HepG2 (cell line): ENCODE results near the gene GPT2. TPM values are rescaled to one million over a fixed set of nuclear protein-coding genes. Genes with fewer than 3 reads are reported as not detected.

Source experiments
- DMTF1 ChIP-seq: sonication (generic); formaldehyde crosslinking; IDR thresholded peaks from 2 replicates; pipeline ENCODE4 v1.4.0; 2020; ENCODE audit warnings: mild to moderate bottlenecking, missing genetic modification reagents
- EHMT2 ChIP-seq: fragments of 200-600 bp; sonication (generic); IDR thresholded peaks from 2 replicates; pipeline ENCODE4 v1.7.0; 2017; ENCODE audit warnings: antibody characterized with exemption, low read depth, low read length, borderline replicate concordance
- GTF2F1 ChIP-seq: fragments of 150-350 bp; IDR thresholded peaks from 2 replicates; pipeline ENCODE4 v1.6.1; 2014; ENCODE audit warnings: low read length
- HNRNPL ChIP-seq: fragments of 200-400 bp; formaldehyde crosslinking; IDR thresholded peaks from 2 replicates; pipeline ENCODE4 v1.6.1; 2017; ENCODE audit warnings: mild to moderate bottlenecking, low read depth, low read length
- KAT7 ChIP-seq: IDR thresholded peaks from 2 replicates; pipeline ENCODE4 v1.6.1; 2018; ENCODE audit warnings: borderline replicate concordance, missing compliant biosample characterization
- MAX ChIP-seq: IDR thresholded peaks from 2 replicates; pipeline ENCODE4 v1.6.1; 2012; ENCODE audit warnings: inconsistent platforms
- MED1 ChIP-seq: sonication (generic); formaldehyde crosslinking; IDR thresholded peaks from 2 replicates; pipeline ENCODE4 v1.4.0; 2020; ENCODE audit warnings: missing genetic modification reagents
- ZNF431 ChIP-seq: sonication (generic); formaldehyde crosslinking; IDR thresholded peaks from 2 replicates; pipeline ENCODE4 v1.9.0; 2022; ENCODE audit warnings: missing genetic modification reagents, low read depth, mild to moderate bottlenecking, borderline replicate concordance
- ZNF781 ChIP-seq: sonication (generic); formaldehyde crosslinking; IDR thresholded peaks from 2 replicates; pipeline ENCODE4 v1.5.1; 2020; ENCODE audit warnings: borderline replicate concordance, mild to moderate bottlenecking, missing genetic modification reagents; ENCODE audit errors: not compliant biosample characterization
- ZNF839 ChIP-seq: sonication (generic); formaldehyde crosslinking; IDR thresholded peaks from 2 replicates; pipeline ENCODE4 v1.4.0; 2020; ENCODE audit warnings: missing genetic modification reagents, mild to moderate bottlenecking, borderline replicate concordance
- ZSCAN30 ChIP-seq: sonication (generic); formaldehyde crosslinking; IDR thresholded peaks from 2 replicates; pipeline ENCODE4 v1.5.0; 2020; ENCODE audit warnings: mild to moderate bottlenecking, missing genetic modification reagents
- polyA plus RNA-seq, 8 experiments: library from polyadenylated mRNA; depleted of rRNA in 3 of 8; stranded (reverse) in 7 of 8; unstranded in 1 of 8; fragments of >200 nt; fragmentation: Illumina TruSeq in 4 of 8; extraction: Trizol in 4 of 8; gene quantifications; 2 replicates each; pipeline versions ENCODE4 v1.2.1 to v1.2.3, GENCODE V29; 2011 to 2016; ENCODE audit warnings: low read depth in 4 of 8, missing spikeins in 1 of 8, mixed read lengths in 1 of 8; ENCODE audit not compliant: insufficient read depth in 1 of 8
- total RNA-seq, 5 experiments: library from RNA; depleted of rRNA; stranded (reverse); fragments of >200 nt; fragmentation: Illumina TruSeq; extraction: Trizol; gene quantifications; 2 replicates each; pipeline ENCODE4 v1.2.3, GENCODE V29; 2016; ENCODE audit warnings: low read depth in 1 of 5
- TF ChIP-seq, protein P1 (sequence below): sonication (generic); formaldehyde crosslinking; IDR thresholded peaks from one replicate; pipeline ENCODE4 v1.5.1; 2020; ENCODE audit warnings: mild to moderate bottlenecking, missing genetic modification reagents; ENCODE audit errors: not compliant biosample characterization
- TF ChIP-seq, protein P2 (sequence below): sonication (generic); formaldehyde crosslinking; IDR thresholded peaks from 2 replicates; pipeline ENCODE4 v1.4.0; 2020; ENCODE audit warnings: missing genetic modification reagents

GPT2 gene
- total and polyA plus RNA-seq, 2 of the 13 experiments (the other 11 are each of a cell fraction or from before 2014, with no cell fraction given), result 138 to 267 TPM

DNA sequence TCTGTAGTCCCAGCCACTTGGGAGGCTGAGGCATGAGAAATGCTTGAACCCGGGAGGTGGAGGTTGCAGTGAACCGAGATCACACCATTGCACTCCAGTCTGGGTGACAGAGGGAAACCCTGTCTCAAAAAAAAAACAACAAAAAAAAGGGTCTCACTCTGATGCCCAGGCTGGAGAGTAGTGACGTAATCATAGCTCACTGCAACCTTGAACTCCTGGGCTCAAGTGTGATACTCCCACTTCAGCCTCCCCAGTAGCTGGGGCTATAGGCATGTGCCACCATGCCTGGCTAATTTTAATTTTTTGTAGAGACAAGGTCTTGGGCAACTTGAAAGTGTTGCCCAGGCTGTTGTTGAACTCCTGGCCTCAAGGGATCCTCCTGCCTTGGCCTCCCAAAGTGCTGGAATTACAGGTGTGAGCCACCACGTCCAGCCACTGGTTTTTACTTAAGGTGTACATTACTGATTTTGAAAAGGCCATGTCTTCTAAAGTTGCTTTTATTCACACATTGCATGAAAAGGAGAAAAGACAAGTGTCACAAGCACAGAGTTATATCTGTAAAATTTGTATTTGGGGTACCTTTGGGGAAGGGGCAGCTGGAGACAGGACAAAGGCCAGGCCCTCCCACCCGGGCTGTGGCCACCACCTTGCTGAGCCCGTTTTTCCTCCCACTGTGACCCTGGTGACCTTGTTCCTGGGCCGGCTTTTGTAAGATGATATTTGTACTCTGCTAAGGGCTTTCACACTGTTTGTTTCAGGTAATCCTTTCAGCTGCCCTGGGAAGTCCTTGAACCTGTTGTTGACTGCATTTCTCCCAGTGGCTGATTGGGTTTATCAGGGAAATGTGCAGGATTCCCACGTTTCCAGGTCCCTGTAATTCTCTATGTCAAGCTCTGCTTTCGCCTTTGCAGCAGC lies 11.5 kb downstream of the GPT2 start (continued):
- TF ChIP-seq ZNF431 (CRISPR knock-in tag) (peak; percentile 84; the same call in 1 of the 2 replicates), MAX (no peak; the same call in 1 of the 2 replicates), DMTF1 (CRISPR knock-in tag) (no peak), ZNF781 (CRISPR knock-in tag) (peak; percentile 57), GTF2F1 (0 out of 2 replicates have a peak, but pooled peaks have one; percentile 25), ZSCAN30 (no peak), ZNF839 (CRISPR knock-in tag) (no peak), MED1 (CRISPR knock-in tag) (peak; percentile 99), KAT7 (CRISPR knock-in tag) (peak; percentile 75; the same call in 1 of the 2 replicates), HNRNPL (no peak), EHMT2 (no peak)
- TF ChIP-seq, protein P1, sequence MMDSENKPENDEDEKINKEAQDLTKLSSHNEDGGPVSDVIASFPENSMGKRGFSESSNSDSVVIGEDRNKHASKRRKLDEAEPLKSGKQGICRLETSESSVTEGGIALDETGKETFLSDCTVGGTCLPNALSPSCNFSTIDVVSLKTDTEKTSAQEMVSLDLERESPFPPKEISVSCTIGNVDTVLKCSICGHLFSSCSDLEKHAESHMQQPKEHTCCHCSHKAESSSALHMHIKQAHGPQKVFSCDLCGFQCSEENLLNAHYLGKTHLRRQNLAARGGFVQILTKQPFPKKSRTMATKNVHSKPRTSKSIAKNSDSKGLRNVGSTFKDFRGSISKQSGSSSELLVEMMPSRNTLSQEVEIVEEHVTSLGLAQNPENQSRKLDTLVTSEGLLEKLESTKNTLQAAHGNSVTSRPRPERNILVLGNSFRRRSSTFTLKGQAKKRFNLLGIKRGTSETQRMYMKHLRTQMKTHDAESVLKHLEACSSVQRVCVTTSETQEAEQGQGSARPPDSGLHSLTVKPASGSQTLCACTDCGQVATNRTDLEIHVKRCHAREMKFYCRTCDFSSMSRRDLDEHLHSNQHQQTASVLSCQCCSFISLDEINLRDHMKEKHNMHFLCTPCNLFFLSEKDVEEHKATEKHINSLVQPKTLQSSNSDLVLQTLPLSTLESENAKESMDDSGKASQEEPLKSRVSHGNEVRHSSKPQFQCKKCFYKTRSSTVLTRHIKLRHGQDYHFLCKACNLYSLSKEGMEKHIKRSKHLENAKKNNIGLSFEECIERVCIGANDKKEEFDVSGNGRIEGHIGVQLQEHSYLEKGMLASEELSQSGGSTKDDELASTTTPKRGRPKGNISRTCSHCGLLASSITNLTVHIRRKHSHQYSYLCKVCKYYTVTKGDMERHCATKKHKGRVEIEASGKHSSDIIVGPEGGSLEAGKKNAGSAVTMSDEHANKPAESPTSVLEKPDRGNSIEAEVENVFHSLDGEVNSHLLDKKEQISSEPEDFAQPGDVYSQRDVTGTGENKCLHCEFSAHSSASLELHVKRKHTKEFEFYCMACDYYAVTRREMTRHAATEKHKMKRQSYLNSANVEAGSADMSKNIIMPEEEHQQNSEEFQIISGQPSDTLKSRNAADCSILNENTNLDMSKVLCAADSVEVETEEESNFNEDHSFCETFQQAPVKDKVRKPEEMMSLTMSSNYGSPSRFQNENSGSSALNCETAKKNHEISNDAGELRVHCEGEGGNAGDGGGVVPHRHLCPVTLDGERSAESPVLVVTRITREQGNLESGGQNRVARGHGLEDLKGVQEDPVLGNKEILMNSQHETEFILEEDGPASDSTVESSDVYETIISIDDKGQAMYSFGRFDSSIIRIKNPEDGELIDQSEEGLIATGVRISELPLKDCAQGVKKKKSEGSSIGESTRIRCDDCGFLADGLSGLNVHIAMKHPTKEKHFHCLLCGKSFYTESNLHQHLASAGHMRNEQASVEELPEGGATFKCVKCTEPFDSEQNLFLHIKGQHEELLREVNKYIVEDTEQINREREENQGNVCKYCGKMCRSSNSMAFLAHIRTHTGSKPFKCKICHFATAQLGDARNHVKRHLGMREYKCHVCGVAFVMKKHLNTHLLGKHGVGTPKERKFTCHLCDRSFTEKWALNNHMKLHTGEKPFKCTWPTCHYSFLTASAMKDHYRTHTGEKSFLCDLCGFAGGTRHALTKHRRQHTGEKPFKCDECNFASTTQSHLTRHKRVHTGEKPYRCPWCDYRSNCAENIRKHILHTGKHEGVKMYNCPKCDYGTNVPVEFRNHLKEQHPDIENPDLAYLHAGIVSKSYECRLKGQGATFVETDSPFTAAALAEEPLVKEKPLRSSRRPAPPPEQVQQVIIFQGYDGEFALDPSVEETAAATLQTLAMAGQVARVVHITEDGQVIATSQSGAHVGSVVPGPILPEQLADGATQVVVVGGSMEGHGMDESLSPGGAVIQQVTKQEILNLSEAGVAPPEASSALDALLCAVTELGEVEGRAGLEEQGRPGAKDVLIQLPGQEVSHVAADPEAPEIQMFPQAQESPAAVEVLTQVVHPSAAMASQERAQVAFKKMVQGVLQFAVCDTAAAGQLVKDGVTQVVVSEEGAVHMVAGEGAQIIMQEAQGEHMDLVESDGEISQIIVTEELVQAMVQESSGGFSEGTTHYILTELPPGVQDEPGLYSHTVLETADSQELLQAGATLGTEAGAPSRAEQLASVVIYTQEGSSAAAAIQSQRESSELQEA, result no peak
- TF ChIP-seq, protein P2, sequence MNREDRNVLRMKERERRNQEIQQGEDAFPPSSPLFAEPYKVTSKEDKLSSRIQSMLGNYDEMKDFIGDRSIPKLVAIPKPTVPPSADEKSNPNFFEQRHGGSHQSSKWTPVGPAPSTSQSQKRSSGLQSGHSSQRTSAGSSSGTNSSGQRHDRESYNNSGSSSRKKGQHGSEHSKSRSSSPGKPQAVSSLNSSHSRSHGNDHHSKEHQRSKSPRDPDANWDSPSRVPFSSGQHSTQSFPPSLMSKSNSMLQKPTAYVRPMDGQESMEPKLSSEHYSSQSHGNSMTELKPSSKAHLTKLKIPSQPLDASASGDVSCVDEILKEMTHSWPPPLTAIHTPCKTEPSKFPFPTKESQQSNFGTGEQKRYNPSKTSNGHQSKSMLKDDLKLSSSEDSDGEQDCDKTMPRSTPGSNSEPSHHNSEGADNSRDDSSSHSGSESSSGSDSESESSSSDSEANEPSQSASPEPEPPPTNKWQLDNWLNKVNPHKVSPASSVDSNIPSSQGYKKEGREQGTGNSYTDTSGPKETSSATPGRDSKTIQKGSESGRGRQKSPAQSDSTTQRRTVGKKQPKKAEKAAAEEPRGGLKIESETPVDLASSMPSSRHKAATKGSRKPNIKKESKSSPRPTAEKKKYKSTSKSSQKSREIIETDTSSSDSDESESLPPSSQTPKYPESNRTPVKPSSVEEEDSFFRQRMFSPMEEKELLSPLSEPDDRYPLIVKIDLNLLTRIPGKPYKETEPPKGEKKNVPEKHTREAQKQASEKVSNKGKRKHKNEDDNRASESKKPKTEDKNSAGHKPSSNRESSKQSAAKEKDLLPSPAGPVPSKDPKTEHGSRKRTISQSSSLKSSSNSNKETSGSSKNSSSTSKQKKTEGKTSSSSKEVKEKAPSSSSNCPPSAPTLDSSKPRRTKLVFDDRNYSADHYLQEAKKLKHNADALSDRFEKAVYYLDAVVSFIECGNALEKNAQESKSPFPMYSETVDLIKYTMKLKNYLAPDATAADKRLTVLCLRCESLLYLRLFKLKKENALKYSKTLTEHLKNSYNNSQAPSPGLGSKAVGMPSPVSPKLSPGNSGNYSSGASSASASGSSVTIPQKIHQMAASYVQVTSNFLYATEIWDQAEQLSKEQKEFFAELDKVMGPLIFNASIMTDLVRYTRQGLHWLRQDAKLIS (CRISPR knock-in tag), result no peak; the same call in 1 of the 2 replicates
